Stimulated activated CD4-positive, alpha-beta T cell treated with anti-CD3 and anti-CD28 coated beads, TNF-alpha, amount 100 ng/mL, for 24 hours (primary cell): ENCODE results near the gene ANAPC4.

Experiments used
- DNase-seq, 3 experiments: peaks; one replicate each; pipeline ENCODE4 v3.0.0-alpha.2; 2020; ENCODE audit warnings: low read depth in 3 of 3

The ANAPC4 gene

DNA sequence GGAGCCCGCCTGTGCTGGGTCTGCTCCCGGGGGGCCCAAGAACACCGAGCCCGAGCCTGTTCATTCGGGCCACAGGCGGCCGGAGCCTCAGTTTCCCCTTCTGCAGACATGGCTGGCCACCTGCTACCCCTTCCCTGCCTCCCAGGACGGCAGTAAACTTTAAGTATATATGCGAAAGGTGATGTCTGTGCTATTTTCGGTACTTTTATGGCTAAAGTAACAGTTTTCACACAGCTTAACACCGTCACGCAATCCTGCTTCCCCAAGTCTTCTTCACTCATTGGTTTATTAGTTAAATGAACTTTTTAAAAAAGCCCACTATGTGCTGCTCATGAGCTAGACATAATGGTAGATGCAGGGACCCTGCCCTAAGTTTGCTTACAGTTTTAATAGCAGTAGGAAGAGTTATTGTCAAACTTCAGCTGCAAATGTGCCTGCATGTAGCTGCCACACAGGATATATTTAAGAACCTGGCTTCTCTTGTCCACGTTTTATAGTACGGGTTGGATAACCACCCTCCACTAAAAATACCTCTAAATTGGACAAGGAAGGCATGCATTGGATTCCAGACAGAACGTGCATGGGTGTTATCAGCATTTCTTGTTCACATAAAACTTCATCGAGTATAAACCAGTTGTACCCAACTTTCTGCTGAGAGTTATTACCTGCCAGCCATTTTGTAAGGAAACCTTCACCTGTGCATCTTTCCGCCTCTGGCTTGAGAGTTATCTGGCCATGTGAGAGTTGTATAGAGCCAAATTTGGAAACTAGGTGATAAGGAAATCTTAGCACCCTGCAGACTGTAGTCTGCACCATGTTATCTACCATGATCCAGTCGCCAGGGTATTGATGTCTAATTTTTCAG, 741 bp downstream of the ANAPC4 start:
- no peak for DNase-seq

DNA sequence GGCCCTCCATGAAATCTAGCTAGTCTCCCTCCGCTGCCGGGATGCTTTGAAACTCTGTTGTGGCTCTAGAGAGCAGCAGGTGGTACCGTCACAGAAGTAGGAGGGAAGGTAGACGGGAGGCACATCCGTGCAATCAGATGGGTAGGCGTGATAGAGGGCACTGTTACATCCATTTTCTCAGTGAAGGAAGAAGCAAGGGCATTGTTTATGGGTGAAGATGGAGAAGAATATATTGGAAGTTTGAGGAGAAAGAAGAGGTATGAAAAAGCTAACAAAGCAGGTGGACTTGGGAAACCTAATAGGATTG, 1.3 kb downstream of the ANAPC4 start:
- no peak for DNase-seq

DNA sequence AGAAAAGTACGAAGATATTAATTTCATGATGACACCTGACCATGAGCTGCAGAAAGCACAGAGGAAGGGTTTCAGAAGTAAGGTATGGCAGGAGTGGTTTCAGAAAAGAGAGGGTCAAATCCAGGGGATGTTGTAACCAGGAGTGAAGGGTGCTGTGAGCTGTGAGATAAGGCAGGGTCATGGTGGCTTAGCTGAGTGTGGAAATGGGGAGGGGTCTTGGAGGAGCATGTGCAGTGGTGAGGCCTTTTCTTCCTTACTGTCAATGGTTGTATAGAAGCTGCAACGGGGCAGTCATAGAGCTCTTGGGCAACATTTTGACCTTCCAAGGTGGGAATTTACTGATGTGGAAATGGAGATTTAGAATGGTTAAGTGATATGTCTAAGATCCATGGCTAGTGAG, 2.5 kb downstream of the ANAPC4 start:
- no peak for DNase-seq

DNA sequence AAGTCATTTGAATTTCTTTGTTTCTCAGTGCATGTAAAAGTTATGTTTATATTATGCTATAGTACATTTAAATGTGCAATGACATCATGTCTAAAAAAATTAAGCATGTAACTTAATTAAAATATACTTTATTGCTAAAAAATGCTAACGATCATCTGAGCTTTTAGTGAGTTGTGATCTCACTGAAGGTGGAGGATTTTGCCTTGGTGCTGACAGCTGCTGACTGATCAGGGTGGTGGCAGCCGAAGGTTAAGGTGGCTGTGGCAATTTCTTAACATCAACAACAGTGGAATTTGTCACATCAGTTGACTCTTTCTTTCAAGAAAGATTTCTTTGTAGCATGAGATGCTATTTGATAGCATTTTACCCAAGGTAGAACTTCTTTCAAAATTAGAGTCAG, 6.6 kb downstream of the ANAPC4 start:
- DNase-seq, result no peak

DNA sequence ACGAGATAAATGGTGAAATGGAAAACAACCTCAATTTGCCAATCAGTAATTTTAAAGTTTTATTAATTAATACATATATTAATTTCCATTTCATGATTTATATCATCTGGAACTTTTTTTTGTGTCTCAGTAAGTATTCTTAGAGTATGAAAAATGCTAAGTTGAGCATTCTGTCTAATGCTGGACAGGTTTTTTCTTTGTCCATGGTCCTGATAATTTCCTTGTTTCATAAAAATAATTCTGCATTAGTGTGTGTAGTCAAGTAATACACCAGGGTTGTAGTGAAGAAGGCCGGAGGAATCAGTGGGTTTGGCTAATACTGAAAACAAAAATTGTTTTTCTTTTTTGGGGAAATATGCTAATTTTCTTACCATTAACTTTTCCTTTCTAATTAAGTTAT, 9.9 kb downstream of the ANAPC4 start:
- DNase-seq, result no peak

DNA sequence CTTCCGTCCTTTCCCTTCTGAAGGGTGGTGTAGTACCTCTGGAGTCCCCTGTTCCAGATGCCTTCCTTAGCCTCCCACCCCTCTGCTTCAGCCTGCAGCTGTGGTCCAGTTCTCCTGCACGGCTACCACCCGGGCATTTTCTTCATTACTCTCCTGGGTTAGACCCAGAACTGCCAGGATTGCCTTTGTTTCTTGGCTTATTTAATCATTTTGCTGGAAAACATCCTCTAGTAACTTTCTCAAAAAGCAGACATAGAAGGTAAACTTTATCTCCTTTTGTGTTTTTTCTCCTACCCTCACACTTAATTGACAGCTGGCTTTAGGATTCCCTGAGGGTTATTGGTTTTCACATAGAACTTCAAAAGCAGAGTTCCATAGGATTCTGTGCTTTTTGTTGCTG, 20.2 kb downstream of the ANAPC4 start:
- DNase-seq, result no peak

DNA sequence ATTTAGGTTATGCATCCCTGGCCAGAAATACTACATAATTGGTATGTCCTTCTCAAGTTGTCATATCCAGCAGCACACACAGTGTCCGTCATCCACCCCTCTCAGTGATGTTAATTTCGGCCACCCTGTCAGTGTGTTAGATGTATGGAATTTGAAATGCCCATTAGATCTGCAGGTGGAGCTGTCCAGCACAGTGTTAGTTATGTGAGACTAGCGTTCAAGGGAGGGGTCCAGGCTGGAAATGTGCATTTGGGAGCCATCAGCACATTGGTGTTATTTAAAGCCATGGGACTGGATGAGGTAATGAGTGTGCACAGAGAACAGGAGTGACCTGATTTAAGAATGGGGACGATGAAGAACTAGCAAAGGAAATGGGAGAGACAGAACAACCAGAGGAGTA, 22.4 kb downstream of the ANAPC4 start:
- DNase-seq, result no peak

DNA sequence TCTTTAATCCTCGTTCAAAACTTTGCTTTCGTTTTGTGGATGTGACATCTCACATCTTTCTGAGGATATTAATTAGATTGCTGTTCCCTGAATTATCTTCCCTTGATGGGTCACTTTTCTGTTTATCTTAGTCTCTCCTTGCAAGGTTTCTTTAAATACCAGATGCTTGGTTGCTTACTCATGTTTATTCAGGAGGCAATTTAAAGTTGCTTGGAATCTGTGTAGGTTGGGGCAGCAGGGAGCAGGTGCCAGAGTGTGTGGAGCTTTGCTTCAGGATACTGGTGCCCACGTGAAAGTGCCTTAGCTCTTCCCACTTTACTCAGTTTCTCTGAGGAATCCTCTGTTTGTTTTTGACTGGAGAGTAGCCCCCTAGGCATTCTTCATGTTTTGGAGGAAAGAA, 24.0 kb downstream of the ANAPC4 start:
- no peak for DNase-seq

DNA sequence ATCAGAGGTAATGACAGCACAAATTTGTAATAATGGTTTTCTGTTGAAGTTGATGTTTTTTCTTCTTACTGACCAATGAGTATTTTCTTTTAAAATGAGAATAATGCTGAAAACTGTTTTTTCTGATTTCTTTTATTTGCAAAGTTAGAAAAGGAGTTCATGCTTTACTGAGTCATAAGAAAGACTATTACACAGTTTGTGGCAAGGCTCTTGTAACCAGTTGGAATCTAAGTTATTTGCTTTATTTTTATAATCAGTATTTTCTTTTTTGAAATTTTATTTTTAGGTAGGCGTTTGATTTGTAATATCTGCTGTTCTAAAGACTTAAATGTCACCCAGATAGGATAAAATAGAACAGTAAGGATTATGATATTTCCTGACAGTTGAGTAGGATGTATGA, 25.5 kb downstream of the ANAPC4 start:
- no peak for DNase-seq

DNA sequence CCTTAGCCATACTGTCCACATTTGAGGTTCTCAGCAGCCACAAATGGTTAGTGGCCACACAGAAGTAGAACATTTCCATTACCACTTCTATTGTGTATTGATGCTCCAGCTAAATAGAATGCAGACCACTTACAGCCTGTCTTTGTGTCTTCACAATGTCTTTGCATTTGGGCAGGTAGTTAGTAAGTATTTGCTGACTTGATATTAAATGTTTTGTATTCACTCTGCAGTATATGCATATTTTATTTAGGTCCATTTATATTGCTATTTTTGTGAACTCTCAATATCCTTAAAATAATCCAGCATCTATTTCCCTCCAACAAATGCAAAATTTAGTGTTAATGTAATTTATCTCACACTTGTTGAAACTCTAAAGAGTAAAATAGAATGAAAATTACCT, 26.6 kb downstream of the ANAPC4 start:
- DNase-seq, result no peak

DNA sequence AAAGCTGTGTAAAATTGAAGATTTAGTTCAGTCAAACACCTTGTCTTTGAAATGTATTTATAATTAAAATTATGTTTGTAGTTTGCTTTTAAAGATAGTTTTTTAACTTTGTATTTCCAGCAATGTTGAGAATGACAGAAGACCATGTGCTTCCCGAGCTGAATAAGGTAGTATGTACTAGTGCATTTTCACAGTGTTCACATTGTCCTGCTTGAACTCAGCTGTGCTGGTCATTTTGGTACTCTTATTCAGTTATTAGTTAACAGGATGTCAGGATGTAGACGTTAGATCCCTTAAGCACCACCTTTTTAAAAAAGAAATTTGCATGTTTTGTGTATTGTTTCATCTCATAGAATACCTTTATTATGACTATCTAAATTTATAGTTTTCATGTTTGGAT, 28.4 kb downstream of the ANAPC4 start:
- DNase-seq, result no peak

DNA sequence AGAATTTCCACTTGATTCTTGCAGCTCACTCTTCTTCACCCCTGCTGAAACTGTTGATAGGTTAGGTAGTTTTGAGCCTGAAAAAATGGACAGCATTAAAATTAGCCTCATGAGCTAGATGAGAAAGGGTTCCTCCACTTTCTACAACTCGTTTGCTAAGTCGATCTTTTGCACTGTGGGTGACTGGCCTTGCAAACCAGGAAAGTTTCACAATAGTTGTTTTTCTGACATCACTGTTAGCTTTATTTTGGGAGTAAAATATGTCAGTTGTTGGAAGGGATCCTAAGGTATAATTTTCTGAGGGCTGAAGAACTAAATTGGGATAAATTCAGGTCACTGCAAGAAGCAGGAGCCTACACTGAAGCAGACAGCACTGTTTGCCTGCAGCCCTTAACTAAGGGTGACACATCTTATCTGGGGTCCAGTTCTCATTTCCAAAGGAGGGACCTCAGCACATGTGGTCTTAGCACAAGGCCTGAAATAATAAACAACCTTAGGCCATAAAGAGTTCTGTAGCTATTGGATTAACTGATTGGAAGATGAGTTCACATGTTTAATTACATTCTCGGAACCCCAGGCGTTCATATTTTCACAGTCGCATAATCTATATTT, 29.1 kb downstream of the ANAPC4 start:
- no peak for DNase-seq

DNA sequence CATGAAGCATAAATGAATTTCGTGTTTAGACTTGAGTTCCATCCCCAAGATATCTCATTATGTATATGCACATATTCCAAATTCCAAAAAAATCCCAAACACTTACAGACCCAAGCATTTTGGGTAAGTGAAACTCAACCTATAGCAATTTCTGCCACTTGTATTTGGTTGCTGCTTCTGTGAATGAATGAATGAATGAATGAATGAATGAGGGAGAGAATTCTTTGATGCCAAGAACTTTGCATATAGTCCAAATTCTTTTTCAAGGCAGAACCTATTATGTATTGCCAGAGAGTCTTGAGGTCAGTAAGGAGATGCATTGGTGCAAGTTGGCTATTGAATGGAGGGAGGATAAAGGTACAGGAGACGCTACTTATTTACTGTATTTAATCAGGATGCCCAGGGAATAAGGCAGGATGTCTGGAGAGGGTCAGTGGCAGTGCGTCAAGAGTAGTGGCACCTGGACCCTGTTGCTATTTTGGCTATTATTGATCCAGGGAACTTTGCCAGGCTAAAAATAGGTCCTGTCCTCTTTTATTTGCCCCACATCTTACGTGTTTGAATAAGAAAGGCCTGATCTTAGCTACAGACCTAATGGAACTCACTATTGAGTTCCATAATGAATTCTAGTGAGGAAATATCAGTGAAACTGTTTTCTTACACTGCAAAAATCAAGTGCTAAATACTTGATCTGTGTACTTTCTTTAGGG, 33.9 kb downstream of the ANAPC4 start:
- no peak for DNase-seq

DNA sequence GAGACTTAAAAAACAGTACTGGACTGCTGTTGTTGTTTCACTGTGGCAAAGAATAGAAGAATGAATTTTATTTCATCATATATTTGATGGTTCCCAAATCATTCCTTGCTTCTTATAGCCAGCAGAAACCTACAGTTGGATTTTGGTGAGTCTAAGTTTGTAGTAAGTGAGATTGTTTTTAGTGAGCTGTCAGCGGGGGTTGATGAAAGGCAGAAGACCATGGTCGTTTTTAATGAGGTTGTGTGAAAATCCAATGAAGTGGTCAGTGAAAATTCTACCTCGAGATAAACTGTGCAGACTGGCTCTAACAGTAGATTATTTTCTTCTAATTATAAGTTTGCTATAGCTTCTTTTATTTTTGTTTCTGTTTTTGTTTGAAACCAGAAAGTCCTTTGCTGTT, 36.2 kb downstream of the ANAPC4 start:
- DNase-seq, result no peak

DNA sequence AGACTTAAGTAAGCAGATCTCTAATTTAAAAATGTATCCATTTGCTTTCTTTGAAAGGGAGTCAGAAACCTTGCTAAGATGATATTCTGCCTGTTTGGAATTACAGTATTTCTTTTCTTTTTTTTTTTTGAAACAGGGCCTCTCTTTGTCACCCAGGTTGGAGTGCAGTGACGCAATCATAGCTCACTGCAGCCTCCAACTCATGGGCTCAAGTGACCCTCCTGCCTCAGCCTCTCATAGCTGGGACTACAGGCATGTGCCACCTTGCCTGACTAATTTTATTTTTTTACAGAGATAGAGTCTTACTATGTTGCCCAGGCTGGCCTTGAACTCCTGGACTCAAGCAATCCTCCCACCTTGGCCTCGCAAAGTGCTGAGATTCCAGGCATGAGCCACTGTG, 40.0 kb downstream of the ANAPC4 start:
- DNase-seq, result no peak

DNA sequence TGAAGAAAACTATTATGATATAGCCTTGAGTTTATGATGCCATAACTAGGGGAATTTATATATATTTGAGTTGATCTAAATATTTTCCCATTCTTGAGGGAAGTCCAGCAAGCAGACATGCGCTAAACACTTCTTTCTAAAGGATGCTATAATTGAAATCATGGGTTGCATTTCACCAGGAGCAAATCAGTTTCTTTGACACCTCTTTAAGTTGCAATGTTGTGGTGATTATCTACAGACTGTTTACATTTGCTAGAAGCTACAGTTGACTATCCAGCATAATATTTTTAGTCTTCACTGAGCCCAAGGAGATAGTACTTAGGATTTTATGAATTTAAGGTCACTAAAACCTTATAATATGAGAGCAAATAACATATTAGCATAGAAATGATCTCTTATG, 43.9 kb downstream of the ANAPC4 start:
- DNase-seq, result no peak

DNA sequence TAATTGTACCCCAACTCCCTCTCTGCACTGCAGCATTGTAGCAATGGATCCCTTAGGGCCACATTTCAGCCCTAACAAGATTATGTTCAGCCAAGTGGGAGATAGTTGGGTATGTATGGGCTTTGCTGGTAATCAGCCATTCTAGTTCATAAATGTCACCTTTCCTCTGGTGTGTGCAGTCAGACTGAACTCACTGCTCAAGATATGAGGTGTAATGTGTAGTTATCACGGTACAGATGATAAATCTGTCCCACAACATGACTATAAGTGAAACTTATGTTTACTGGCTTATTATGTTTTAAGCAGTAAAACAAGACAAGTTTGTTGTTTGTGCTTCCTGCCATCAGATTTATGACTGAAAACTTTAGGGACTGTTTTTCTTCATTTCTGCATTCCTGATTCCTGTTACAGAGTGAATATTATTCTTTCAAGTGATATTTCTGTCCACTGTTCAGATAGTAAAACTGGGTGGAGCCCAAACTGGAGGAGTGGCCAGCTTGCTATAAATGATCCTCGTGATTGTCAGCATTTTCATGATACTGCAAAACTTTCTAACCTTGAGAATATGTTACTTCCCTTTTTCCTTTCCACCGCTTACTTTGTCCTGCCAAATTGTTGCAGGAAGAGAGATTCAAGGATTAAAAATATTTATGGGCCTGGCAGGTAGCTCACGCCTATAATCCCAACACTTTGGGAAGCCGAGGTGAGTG, 44.9 kb downstream of the ANAPC4 start:
- no peak for DNase-seq

DNA sequence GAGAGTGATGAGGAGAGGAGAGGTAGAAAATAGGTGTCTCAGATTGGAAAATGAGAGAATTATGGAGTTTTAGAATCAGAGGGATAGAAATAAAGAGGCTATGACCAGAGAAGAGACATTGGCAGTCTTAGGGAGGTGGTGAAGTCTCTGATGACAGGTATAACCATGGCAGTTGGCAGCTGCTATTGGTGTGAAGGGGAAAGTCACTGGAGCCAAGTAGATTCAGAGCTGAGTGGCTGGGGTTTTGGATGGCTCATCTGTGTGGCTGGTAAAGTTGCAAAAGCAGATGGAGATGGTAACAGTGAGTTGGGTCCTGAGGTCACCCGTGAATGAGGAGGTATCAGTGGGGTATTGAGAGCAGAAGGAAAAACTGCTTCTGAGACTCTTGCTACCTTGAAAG, 46.5 kb downstream of the ANAPC4 start:
- no peak for DNase-seq

DNA sequence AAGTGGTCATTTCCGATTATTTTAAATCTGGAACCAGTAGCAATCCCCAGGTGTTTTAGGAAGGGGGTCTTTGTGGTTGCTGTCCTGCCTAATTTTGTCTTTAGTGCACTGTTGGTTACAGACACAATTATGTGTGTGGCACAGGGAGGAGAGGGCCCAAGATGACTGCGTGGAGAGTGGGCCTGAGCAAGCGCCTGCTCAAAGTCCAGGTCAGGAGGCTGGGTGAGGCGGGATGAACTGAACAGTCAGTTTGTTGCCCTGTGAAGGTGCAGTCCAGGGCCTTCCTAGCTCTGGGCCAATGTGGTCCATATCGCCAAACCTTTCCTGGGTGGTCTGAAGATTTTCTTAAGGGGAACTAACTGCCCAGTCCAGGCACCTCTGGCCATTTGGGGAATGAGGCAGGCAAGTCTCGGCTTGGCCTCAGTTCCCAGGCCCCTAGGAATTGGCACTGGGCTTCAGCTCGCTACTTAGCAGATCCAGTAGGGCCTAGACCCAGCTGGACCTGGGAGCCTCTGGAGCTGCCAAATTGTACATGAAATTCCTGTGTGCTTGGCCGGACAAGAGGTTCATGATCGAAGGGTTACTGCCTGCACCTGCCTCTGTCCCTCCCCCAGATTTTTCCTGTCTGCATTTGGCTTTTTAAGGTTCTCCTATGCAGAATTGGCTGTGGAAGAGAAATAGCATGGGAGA, 47.6 kb downstream of the ANAPC4 start:
- no peak for DNase-seq

DNA sequence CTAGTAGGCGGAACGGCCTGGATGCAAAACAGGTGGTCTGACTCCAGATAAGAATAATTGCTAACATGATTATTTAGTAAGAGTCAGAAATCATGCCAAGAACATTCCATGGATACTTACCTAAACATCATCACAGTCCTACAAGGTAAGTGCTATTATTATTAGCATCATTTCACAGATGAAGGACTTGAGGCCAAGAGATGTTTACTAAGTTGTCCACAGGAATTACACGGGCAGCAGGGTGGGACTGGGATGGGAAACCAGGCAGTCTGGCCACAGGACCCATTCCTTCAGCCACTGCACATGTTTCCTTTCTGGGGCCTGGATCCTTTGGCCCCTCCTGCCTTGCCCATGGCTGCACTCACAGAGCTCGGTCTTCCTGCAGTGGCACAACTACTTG, 48.3 kb downstream of the ANAPC4 start:
- DNase-seq, result no peak

DNA sequence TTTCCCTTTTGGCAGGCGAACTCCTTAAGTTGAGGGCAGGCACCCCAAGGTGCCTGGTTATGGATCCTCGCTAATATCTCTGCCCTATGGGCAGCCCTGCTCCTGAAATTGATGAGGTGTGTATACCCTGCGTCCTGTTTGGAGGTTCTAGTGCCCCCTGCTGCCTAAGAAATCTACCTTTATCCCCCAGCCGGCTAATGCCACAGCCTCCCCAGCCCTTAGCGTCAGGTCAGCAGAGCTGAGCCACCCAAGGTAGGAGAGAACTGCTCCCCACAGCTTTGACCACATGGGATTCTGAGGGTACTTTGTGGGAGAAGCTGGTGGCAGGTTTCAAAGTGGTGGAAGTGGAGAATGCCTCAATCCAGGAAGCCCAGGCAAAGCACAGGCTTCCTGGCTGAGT, 50.8 kb downstream of the ANAPC4 start:
- no peak for DNase-seq

DNA sequence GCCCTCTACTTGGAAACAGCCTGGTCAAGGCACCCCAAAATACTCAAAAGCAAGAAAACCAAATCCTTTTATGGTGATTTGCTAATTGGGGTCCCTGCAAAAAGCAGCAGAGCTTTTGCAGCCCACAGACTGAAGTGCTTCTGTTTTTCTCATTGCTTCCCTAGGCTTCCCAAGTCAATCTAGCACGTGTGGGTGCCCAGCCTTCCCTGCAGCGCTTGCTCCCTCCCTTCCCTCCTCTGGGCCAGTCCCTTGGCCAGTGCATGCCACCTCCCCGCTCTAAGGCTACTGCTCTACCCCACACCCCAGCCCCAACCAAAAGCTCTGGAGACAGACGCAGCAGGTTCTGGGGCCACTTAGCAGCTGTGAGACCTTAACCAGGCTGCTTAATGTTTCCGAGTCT, 53.6 kb downstream of the ANAPC4 start:
- DNase-seq, result no peak
